Endothelial cell (in vitro differentiated cells): ENCODE results near the gene ADGRG2. TPM values are rescaled to one million over a fixed set of nuclear protein-coding genes. Genes with fewer than 3 reads are reported as not detected.

ENCODE experiments used
- DNase-seq: peaks from one replicate; pipeline ENCODE4 v3.0.0; 2021; ENCODE audit warnings: low spot score
- H3K27ac Mint-ChIP-seq: one replicate; pipeline ENCODE4 v1.8.0; 2021; ENCODE audit warnings: mixed read lengths, inconsistent platforms; ENCODE audit not compliant: unreplicated experiment
- H3K27me3 Mint-ChIP-seq: one replicate; pipeline ENCODE4 v1.8.0; 2021; ENCODE audit warnings: mild to moderate bottlenecking, moderate library complexity, mixed read lengths, inconsistent platforms; ENCODE audit not compliant: unreplicated experiment
- H3K36me3 Mint-ChIP-seq: one replicate; pipeline ENCODE4 v1.8.0; 2021; ENCODE audit warnings: mild to moderate bottlenecking, low read depth, mixed read lengths, inconsistent platforms; ENCODE audit not compliant: unreplicated experiment
- H3K4me1 Mint-ChIP-seq: one replicate; pipeline ENCODE4 v1.8.0; 2021; ENCODE audit warnings: mild to moderate bottlenecking, mixed read lengths, inconsistent platforms; ENCODE audit not compliant: unreplicated experiment
- H3K4me3 Mint-ChIP-seq: one replicate; pipeline ENCODE4 v1.8.0; 2021; ENCODE audit warnings: mild to moderate bottlenecking, mixed read lengths, inconsistent platforms; ENCODE audit not compliant: unreplicated experiment
- H3K9me3 Mint-ChIP-seq: one replicate; pipeline ENCODE4 v1.8.0; 2021; ENCODE audit warnings: mixed read lengths, inconsistent platforms; ENCODE audit not compliant: unreplicated experiment
- CTCF ChIP-seq: fragments of 200-600 bp; sonication (generic); IDR thresholded peaks from one replicate; pipeline ENCODE4 v1.5.0; 2021; ENCODE audit warnings: antibody characterized with exemption; ENCODE audit not compliant: unreplicated experiment
- total RNA-seq: library from RNA; stranded (reverse); fragmentation: NEBNext Ultra II Directional; extraction: Animal tissue kit (Norgen Biotek cat#: 25700); gene quantifications from one replicate; pipeline ENCODE4 v1.2.1, GENCODE V29; 2021; ENCODE audit not compliant: unreplicated experiment

ADGRG2 gene
- total RNA-seq, 1 donor from 2014 or later = not detected

DNA sequence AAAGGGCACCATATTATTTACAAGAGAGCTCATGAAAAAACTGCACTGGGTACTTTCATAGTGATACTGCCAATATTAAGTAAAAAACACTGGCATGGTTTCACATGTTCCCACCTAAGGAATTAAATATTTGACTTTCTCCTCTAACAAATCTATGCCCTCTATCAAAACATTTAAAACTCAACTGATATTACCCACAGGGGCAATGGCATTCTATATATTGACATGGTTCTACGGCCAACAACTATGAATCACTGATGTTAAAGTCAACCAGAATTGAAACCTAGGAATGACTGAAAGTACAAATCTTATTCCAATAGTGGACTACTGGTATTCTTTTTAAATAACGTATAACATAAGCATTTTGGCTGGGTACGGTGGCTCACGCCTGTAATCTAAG lies 166.6 kb downstream of the ADGRG2 start:
- no peak for TF ChIP-seq CTCF
- Mint-ChIP-seq H3K4me1 (no peaks in the 10 kb centered on the region), H3K36me3 (no peaks in the 10 kb centered on the region), H3K4me3 (no peak overlapping the region), H3K27ac (no peak overlapping the region), H3K9me3 (no peaks in the 10 kb centered on the region), H3K27me3 (no peaks in the 10 kb centered on the region)
- no peak for DNase-seq

DNA sequence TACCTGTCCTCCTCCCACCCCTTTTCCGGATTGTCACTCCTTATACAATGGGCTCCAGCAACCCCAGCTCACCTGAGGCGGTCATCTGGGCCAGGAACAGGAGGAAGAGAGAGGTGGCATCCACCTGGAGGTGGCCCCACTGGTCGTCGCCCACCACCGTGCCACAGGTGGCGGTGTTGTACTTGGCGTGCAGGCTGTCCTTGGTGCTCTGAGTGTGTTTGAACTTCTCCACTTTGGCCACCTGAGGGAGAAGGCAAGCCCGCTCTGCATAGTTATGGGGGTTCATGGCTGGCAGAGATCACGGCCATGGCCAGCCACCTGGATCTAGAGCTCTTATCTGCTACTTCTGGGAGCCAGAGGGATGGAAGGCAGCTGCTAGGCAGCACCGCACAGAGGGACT lies 171.2 kb downstream of the ADGRG2 start:
- no peaks in the 10 kb centered on the region for H3K9me3 Mint-ChIP-seq
- peaks cover 2% of the 10 kb centered on the region for H3K27me3 Mint-ChIP-seq
- DNase-seq = no peak
- no peak overlapping the region for H3K4me3 Mint-ChIP-seq
- no peak overlapping the region for H3K27ac Mint-ChIP-seq
- no peaks in the 10 kb centered on the region for H3K36me3 Mint-ChIP-seq
- peaks cover 5% of the 10 kb centered on the region for H3K4me1 Mint-ChIP-seq
- no peak for TF ChIP-seq CTCF

DNA sequence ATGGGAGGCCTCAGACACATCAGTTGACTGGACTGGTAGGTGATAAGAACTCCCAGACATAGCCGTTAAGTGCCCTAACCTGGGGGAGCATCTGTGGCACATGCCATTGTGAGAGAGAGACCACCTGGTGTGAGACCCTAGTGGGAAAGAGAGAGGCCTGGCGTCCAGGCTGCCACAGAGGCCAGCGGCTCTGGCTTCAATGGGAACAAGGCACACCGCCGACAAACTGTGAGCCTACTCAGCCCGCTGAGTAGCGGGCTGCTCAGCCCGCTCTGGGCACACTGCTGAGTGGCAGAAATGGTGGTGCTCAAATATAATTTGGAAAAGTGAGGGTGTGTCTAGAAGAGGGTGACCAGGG lies 172.3 kb downstream of the ADGRG2 start:
- Mint-ChIP-seq H3K9me3 (no peaks in the 10 kb centered on the region), H3K27ac (no peak overlapping the region)
- DNase-seq = no peak

DNA sequence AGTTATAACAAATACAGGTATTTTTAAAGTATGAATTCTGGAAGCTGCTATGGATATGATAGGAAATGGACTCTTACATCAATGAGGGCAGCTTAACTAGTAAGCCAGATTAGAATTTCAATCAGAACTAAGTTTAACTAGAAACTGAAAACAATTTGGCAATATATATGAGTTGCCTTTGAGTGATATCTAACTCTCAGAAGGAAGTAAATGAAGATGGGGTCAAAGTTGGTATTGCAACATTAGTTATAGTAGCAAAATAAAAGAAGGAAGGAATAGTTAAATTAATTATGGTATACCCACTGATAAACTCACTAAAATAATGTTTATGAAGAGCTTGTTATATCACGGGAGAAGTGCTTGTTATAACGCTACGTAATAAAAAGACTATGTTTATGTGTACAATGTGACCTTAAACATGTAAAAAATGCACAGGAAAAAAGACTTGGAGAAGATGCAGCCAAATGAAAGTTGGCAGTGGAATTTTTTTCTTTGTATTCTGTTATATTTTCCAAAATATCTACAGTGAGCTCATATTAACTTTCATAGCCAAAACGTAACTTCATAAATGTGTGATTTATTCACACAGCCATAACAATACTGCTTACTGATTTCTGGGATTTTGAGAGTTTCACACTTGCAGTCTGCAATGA lies 172.9 kb downstream of the ADGRG2 start:
- DNase-seq = no peak
- TF ChIP-seq CTCF = no peak
- no peak overlapping the region for H3K27ac Mint-ChIP-seq
- no peaks in the 10 kb centered on the region for H3K36me3 Mint-ChIP-seq
- no peak overlapping the region for H3K4me3 Mint-ChIP-seq
- no peaks in the 10 kb centered on the region for H3K9me3 Mint-ChIP-seq
- peaks cover 5% of the 10 kb centered on the region for H3K4me1 Mint-ChIP-seq
- peaks cover 2% of the 10 kb centered on the region for H3K27me3 Mint-ChIP-seq

More for the DNA sequence above, 172.3 kb downstream of the ADGRG2 start:
- Mint-ChIP-seq H3K4me1 (peaks cover 5% of the 10 kb centered on the region), H3K27me3 (peaks cover 2% of the 10 kb centered on the region), H3K36me3 (no peaks in the 10 kb centered on the region), H3K4me3 (no peak overlapping the region)
- no peak for TF ChIP-seq CTCF

DNA sequence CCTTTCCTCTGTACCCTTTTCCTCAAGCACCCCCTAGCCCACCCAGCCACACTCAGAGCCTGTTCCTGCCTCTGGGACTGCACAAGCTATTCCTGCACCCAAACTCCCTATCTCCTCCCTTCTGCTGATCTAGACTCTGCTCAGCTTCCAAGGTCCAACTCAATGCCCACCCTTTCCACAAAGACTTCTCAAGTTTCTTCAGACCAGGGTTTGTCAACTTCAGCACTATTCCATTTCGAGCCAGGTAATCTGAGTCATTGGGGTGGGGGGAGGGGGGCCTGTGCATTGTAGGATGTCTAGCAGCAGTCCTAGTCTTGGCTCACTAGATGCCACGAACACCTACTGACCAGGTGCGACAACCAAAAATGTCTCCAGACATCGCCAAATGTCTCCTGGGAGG lies 175.7 kb downstream of the ADGRG2 start:
- Mint-ChIP-seq H3K4me1 (peaks cover 5% of the 10 kb centered on the region), H3K9me3 (no peaks in the 10 kb centered on the region), H3K27ac (no peak overlapping the region), H3K27me3 (peaks cover 2% of the 10 kb centered on the region), H3K36me3 (no peaks in the 10 kb centered on the region), H3K4me3 (no peak overlapping the region)
- no peak for DNase-seq
- no peak for TF ChIP-seq CTCF
